Activated T-cell treated with anti-CD3 and anti-CD28 coated beads for 48 hours (primary cell): ENCODE results near the gene GPD1L.
"Not testable (repeated sequence)": the region's sequence is repeated elsewhere in the genome, so short reads cannot be mapped to it uniquely, and the experiment has no call there.

Experiments
- DNase-seq: peaks from one replicate; pipeline ENCODE4 v3.0.0-alpha.2; 2020; ENCODE audit warnings: low read depth

Gene GPD1L

DNA sequence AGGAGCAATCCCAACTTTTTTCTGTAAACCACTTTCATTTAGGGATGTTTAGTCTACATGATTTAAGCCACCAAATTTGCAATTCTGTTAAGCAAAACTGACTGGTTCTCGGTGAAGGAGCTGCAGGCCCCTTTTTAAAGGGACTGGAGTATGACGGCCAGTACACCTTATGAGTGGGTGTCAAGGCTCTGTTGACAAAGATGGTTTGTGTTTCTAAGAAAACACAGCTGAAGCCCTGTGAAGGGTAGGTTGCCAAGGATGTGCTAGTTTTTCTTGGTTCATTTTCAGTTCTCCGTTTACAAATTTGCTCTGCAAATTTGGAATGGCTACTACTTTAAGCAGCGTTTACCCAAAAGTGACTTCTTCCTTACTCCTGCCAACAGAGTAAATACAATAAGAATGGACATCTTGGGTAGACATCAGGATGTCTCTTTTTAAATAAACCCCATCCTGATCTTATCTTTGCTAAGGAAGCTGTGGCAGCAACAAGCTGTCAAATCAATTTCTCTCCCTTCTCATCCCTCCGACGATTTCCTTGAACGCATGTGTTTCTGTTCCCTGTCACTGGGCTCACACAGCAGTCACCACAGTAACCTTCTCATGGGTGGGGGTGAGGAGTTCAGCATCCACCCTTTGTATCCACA is 73.8 kb downstream of the GPD1L start:
- no peak for DNase-seq

GRCh38 chr3:32181365-32181764 is 74.9 kb downstream of the GPD1L start:
- no peak for DNase-seq

- no peak for DNase-seq
Observed at GRCh38 chr3:32181796-32182195, 75.4 kb downstream of the GPD1L start.

DNA sequence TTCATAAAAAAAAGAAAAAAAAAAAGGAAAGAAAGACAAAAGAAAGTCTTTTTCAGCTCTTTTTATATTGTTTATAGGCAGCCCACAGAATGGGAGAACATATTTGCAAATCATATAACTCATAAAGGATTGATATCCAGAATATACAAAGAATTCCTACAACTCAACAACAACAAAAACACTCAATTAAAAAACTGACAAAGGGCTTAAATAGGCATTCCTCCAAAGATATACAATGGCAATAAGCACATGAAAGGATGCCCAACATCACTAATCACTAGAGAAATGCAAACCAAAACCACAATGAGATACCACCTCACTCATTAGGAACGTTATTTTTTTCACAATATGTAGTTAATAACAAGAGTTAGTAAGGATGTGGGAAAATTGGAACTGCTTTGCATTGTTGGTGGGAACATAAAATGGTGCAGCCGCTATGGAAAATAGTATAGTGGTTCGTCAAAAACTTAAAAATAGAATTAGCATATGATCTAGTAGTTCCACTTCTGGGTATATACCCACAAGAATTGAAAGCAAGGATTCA is 77.8 kb downstream of the GPD1L start:
- no peak for DNase-seq

- no peak for DNase-seq
Observed at GRCh38 chr3:32186097-32186496, 79.7 kb downstream of the GPD1L start.

GRCh38 chr3:32186876-32187275 is 80.5 kb downstream of the GPD1L start:
- no peak for DNase-seq

GRCh38 chr3:32189693-32190092 is 83.3 kb downstream of the GPD1L start:
- DNase-seq = no peak

DNA sequence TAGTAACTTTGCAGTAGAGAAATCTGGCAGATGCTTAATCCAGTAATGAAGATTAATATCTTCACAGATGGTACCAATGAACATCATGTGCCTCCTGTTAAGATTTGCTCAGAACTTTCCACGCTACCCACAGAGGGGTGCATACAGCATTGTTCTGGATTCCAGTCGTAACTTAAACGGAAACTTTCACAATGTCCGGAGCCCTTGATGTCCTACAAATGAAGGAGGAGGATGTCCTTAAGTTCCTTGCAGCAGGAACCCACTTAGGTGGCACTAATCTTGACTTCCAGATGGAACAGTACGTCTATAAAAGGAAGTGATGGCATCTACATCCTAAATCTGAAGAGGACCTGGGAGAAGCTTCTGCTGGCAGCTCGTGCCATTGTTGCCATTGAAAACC is 84.1 kb downstream of the GPD1L start:
- not testable (repeated sequence) for DNase-seq

GRCh38 chr3:32193101-32193500 is 86.7 kb downstream of the GPD1L start:
- no peak for DNase-seq

- DNase-seq = no peak
Observed at GRCh38 chr3:32194653-32195052, 88.2 kb downstream of the GPD1L start.

GRCh38 chr3:32195995-32196540 is 89.6 kb downstream of the GPD1L start:
- no peak for DNase-seq

DNA sequence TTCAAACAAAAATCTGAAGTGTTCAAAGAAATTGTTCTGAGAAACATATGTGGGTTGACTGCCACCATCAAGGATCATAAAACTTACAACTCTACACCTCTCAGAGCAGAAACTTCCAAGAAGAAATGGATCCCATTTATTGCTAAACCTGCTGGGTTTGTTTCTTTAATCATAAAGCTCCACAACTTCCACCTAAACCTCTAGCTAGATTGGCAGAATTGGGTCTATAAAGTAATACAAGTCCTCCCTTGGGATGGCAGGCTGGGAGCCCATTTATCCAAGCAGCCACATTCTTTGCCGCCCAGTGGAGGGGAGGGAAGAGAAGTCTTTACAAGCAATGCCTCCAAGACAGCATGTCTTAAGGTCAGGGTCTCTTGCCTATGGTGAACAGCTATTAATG is 91.6 kb downstream of the GPD1L start:
- no peak for DNase-seq

GRCh38 chr3:32198714-32199113 is 92.3 kb downstream of the GPD1L start:
- no peak for DNase-seq

DNA sequence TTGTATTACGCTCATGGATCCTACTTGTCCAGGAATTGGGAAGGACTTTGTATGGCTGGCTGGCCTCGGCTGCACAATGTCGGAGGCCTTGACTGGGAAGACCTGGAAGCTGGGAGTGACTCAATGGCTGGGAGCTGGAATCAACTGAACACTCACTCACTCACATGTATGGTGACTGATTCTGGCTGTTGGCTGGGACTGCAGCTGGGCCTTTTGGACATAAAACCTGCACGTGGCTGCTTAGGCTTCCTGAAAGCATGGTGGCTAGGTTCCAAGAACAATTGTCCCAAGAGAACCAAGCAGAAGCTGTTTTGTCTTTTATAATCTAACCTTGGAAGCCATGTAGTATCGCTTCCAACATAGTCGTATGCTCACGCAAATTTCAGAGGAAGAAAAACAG is 94.1 kb downstream of the GPD1L start:
- DNase-seq = no peak

DNA sequence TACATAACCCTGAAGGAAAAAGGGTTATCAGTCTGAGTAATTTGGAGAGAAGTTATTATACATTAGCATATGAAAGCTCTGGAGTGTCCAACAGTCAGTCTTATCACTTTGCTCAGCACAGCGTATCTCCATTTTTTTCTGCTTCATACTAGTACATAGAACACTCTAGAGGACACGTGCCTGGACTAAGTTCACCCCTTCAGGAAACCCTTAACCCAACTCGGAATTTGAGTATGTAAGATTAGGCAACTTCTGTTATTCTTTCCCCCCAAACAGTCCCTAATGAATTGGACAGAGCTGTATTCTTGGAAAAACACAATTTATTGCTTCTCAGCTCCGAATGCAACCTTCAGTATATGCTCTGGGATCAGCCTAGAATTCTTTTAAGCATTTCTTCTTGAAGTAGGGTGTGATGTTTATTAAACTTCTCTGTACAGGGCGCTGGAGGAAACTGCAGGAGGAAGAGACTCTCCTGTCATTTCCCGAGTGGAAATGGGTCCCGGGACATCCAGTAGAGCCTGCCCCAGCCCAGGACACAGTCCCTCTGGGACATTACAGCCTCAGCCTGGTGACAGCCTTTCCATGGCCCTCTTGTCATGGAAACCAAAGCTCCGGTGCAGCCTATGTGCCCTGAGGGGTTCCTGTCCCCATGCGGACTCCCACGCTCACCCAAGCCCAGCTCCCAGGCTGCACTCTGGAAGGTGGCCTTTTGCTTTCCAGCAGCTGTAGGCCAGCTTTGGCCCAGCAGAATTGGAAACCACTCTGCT is 94.8 kb downstream of the GPD1L start:
- no peak for DNase-seq

- DNase-seq = no peak
Observed at GRCh38 chr3:32202496-32202895, 96.1 kb downstream of the GPD1L start.

DNA sequence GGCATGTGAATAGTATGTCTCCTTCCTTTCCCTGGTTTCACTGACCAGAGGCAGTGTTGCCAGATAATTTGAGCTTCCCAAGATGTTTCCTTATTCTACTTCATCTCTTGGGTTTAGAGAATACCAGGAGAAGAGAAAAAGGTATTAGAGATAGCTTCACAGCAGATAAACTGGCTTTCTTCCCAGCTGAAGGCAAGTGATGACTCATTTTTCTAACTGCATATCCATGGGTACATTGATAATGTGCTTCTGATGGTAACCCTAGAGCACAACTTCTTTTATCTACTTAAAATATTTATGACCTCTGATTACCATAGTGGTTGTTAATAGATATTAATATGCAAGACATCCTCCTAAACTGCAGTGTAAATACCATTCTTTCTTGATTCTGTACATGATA is 97.4 kb downstream of the GPD1L start:
- DNase-seq = no peak

- DNase-seq = no peak
Observed at GRCh38 chr3:32208447-32208846, 102.0 kb downstream of the GPD1L start.

DNA sequence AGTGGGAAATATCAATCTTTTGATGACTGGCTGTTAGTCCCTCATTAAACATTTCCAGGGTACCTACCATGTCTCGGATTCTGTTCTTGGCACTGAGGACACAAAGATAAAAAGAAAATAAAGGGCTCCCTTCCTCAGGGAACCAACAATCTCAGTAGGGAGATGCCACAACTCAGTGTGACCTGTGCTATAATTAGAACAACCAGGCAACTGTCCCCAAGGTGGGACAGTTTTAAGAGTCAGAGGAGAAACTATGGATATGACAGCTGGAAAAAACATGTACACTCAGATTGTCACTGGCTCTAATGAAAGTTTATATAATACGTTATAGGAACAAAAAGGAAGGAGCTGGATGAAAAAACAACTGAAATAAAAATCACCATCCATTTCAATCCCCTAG is 108.8 kb downstream of the GPD1L start:
- no peak for DNase-seq

DNA sequence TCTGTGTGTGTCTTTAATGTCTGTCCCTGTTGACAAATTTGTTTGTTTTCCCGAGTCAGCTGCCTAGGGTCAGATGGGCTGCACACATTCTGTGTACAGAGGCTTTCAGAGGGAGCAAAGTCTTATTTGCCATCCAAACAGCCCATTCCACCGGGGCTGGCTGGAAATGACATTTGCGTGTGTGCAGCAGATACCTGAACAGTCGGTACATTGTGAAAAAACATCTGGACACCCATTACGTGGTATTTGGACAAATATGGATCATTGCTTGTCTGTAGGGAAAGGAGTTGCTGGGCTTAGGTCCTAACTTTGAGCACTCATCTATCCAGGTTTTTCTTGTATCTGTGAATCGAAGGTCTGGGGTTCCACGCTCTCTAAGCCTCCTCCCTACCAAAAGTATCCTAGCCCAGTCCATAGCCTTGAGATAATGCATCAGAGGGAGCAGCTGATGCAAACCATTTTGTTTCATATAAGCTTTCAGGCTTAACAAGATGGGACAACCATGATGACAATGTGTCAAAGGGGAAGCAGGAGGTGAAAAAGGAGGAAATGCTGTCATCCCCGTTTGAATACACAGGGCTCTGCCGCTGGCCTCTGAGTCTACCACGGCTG is 109.9 kb downstream of the GPD1L start:
- no peak for DNase-seq

DNA sequence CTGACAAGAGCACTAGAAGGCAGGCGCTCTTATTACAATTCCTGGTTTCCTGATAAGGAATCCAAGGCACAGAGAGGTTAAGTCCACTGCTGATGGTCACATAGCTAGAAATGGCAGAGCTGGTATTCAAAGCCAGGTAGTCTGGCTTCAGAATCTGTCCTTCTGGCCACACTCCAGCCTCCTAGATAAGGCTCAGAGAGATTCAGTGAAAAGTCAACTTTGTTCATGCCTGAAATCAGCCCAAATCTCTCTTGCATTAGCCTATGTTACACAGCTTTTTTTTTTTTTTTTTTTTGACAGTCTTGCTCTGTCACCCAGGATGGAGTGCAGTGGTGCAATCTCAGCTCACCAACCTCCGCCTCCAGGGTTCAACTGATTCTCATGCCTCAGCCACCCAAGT is 110.9 kb downstream of the GPD1L start:
- DNase-seq = no peak
